ENCODE data around the gene HOXB7. TPM values are rescaled to one million over a fixed set of nuclear protein-coding genes. Genes with fewer than 3 reads are reported as not detected.

Gene HOXB7
- total RNA-seq, 2 donors from 2014 or later, result not detected

- no peak for TF ChIP-seq CTCF (conservative IDR thresholded peaks at IDR 0.05)
- H3K4me1 ChIP-seq (ENCODE audit: control insufficient read depth, insufficient read depth, low read length), result peaks cover 11% of the 10 kb centered on the region
- WGBS, 2 experiments (ENCODE audit: insufficient coverage in 1 of 2, insufficient read length in 1 of 2), result 22 to 23% methylated on average over 6 to 8 of the region's 8 CpGs
- no peak overlapping the region for H3K9ac ChIP-seq (ENCODE audit: extremely low read depth, low read length, poor library complexity, severe bottlenecking)
- H3K4me3 Mint-ChIP-seq, result no peak overlapping the region
- peak overlapping the region; percentile 37 for H3K27ac ChIP-seq (ENCODE audit: low read depth, low read length)
- H3K9me3 ChIP-seq (ENCODE audit: control insufficient read depth, low read length), result no peaks in the 10 kb centered on the region
- no peak overlapping the region for H3K4me3 ChIP-seq (ENCODE audit: low read length)
- H3K27ac Mint-ChIP-seq, result no peak overlapping the region
- peaks cover 17% of the 10 kb centered on the region for H3K4me1 Mint-ChIP-seq
- no peaks in the 10 kb centered on the region for H3K9me3 Mint-ChIP-seq
- DNase-seq, result no peak
- peaks cover 99% of the 10 kb centered on the region for H3K27me3 ChIP-seq (ENCODE audit: control insufficient read depth, insufficient read depth, low read length, poor library complexity, severe bottlenecking)
- no peaks in the 10 kb centered on the region for H3K36me3 ChIP-seq (ENCODE audit: control insufficient read depth, insufficient read depth, low read length)
- H3K27me3 Mint-ChIP-seq (ENCODE audit: insufficient read depth), result peaks cover 28% of the 10 kb centered on the region
- no peaks in the 10 kb centered on the region for H3K36me3 Mint-ChIP-seq (ENCODE audit: low read depth)
Observed at GRCh38 chr17:48574505-48575065, 36.2 kb downstream of the HOXB7 start.

GRCh38 chr17:48571826-48572417 lies 38.9 kb downstream of the HOXB7 start:
- Mint-ChIP-seq H3K4me3 (no peak overlapping the region), H3K27me3 (ENCODE audit: insufficient read depth) (peaks cover 4% of the 10 kb centered on the region), H3K4me1 (peaks cover 16% of the 10 kb centered on the region), H3K27ac (no peak overlapping the region), H3K36me3 (ENCODE audit: low read depth) (no peaks in the 10 kb centered on the region), H3K9me3 (no peaks in the 10 kb centered on the region)
- TF ChIP-seq CTCF (conservative IDR thresholded peaks at IDR 0.05), result no peak
- Histone ChIP-seq H3K4me1 (ENCODE audit: control insufficient read depth, insufficient read depth, low read length) (peaks cover 13% of the 10 kb centered on the region), H3K9me3 (ENCODE audit: control insufficient read depth, low read length) (peaks cover 5% of the 10 kb centered on the region), H3K36me3 (ENCODE audit: control insufficient read depth, insufficient read depth, low read length) (no peaks in the 10 kb centered on the region), H3K9ac (ENCODE audit: extremely low read depth, low read length, poor library complexity, severe bottlenecking) (no peak overlapping the region), H3K27me3 (ENCODE audit: control insufficient read depth, insufficient read depth, low read length, poor library complexity, severe bottlenecking) (peaks cover 100% of the 10 kb centered on the region), H3K4me3 (ENCODE audit: low read length) (no peak overlapping the region), H3K27ac (ENCODE audit: low read depth, low read length) (no peak overlapping the region)
- 14% methylated on average over 1 of the region's 1 CpG; no CpG with 5 or more reads in 1 of the 2 experiments for WGBS, 2 experiments (ENCODE audit: insufficient coverage in 1 of 2, insufficient read length in 1 of 2)
- DNase-seq, result no peak

GRCh38 chr17:48571024-48571818 lies 39.6 kb downstream of the HOXB7 start:
- Histone ChIP-seq H3K4me1 (ENCODE audit: control insufficient read depth, insufficient read depth, low read length) (peaks cover 13% of the 10 kb centered on the region), H3K9me3 (ENCODE audit: control insufficient read depth, low read length) (peaks cover 12% of the 10 kb centered on the region), H3K4me3 (ENCODE audit: low read length) (peak overlapping the region; percentile 69), H3K27me3 (ENCODE audit: control insufficient read depth, insufficient read depth, low read length, poor library complexity, severe bottlenecking) (peaks cover 100% of the 10 kb centered on the region), H3K36me3 (ENCODE audit: control insufficient read depth, insufficient read depth, low read length) (no peaks in the 10 kb centered on the region), H3K27ac (ENCODE audit: low read depth, low read length) (no peak overlapping the region), H3K9ac (ENCODE audit: extremely low read depth, low read length, poor library complexity, severe bottlenecking) (no peak overlapping the region)
- Mint-ChIP-seq H3K36me3 (ENCODE audit: low read depth) (no peaks in the 10 kb centered on the region), H3K4me1 (peaks cover 16% of the 10 kb centered on the region), H3K9me3 (no peaks in the 10 kb centered on the region), H3K4me3 (peak overlapping the region; percentile 27), H3K27me3 (ENCODE audit: insufficient read depth) (no peaks in the 10 kb centered on the region), H3K27ac (no peak overlapping the region)
- DNase-seq, result peak; percentile 81
- whole genome bisulfite sequencing, 2 experiments (ENCODE audit: insufficient coverage in 1 of 2, insufficient read length in 1 of 2), result 1 to 4% methylated on average over 15 to 26 of the region's 26 CpGs
- TF ChIP-seq CTCF (conservative IDR thresholded peaks at IDR 0.05), result no peak
